Stimulated activated CD8-positive, alpha-beta memory T cell treated with anti-CD3 and anti-CD28 coated beads, Interleukin-15, amount 100 ng/mL, for 24 hours (primary cell): ENCODE measurements around the gene PLSCR3.
"Not testable (repeated sequence)": the region's sequence is repeated elsewhere in the genome, so short reads cannot be mapped to it uniquely, and the experiment has no call there.

Source experiments
- DNase-seq: peaks from one replicate; pipeline ENCODE4 v3.0.0-alpha.2; 2020; ENCODE audit warnings: low read depth

Gene PLSCR3

GRCh38 chr17:7380321-7380720 lies 14.0 kb downstream of the PLSCR3 start:
- no peak for DNase-seq

- no peak for DNase-seq
These were observed 15.2 kb downstream of the PLSCR3 start for GRCh38 chr17:7379134-7379533.

DNA sequence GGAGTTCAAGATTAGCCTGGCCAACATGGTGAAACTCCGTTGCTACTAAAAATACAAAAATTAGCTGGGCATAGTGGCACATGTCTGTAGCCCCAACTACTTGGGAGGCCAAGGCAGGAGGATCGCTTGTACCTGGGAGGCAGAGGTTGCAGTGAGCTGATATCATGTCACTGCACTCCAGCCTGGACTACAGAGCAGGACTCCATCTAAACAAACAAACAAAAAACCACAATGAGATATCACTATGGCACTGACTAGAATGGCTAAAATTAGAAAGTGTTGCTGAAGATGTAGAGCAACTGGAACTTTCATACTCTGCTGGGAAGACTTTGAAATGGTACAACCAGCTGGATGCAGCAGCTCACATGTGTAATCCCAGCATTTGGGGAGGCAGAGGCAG lies 20.0 kb downstream of the PLSCR3 start:
- no peak for DNase-seq

DNA sequence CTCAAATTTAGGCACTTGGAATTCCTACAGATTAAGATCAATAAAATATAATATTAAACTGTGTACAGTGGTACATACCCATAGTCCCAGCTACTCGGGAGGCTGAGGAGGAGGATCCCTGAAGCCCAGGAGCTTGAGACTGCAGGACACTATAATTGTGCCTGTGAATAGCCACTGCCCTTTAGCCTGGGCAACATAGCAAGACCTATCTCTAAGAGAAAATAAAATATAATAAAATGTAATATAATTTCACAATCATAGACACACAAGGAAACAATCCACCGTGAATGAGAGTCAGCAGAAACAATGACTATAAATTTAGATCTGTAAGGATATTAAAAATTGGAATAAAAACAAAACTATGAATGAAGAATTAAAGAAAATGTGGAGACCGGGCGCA lies 23.5 kb downstream of the PLSCR3 start:
- DNase-seq = no peak

DNA sequence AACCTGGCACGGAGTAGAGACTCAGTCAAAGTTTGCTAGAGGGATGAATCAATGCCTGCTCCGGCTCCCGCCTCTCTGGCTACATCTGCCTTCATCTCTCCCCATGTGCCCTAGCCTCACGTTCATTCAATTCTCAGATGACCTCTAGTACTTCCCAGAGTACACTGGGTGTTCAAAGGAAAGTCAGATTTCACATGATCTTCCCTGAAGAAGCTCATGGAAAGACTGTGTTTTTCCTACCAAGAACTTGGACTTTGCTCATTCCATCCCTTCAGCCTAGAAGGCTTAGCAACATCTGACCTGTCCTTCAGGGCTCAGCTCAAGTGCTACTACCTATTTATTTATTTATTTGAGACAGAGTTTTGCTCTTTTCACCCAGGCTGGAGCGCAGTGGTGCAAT lies 24.5 kb downstream of the PLSCR3 start:
- no peak for DNase-seq

DNA sequence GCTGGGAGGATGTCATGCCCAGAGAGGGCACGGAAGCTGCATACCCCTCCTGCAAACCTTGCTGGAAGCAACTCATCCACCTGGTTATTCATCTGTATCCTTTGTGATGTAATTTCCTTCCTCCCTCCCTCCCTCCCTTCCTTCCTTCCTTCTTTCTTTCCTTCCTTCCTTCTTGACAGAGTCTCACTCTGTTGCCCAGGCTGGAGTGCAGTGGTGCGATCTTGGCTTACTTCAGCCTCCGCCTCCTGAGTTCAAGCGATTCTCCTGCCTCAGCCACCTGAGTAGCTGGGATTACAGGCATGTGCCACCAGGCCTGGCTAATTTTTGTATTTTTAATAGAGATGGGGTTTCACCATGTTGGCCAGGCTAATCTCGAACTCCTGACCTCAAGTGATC lies 25.7 kb downstream of the PLSCR3 start:
- DNase-seq = not testable (repeated sequence)

- no peak for DNase-seq
These were observed 26.3 kb downstream of the PLSCR3 start for GRCh38 chr17:7367918-7368598.

DNA sequence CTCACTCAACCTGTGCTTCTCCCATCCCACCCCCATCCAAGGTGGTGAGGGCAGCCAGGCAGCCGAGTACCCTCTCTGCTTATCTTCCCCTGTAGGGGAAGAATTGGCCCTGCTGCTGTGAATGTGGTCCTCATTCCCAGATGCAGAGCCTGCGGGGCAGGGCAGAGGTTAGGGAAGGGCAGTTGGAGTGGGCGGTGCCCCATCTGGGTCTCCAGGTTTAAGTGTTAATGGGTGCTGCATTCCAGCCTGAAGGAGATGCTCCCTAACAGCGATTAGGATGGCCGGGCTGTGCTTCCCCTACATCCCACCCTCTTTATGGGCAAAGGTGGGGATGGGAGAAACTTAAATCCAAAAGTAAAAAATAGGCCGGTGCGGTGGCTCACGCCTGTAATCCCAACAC lies 27.2 kb downstream of the PLSCR3 start:
- no peak for DNase-seq

- DNase-seq = not testable (repeated sequence)
These were observed 28.4 kb downstream of the PLSCR3 start for GRCh38 chr17:7365963-7366362.

- no peak for DNase-seq
These were observed 31.0 kb downstream of the PLSCR3 start for GRCh38 chr17:7363311-7363710.

DNA sequence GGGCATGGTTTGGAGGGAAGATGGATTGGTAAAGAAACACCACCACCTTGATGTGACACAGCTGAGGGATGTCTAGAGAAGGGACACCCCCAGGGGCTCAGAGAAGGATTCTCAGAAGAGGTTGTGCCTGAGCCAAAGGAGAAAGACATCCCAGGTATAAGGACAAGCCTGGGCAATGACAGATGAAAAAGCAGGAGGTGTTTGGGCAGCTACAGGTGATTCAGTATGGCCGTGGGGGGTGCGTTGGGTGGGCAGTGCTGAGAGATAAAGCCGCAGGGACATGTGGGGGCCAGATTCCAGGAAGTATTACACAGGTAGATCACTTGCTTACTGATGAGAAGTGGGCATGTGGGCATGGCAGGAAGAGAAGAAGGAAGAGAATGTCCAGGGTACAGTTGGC lies 32.4 kb downstream of the PLSCR3 start:
- no peak for DNase-seq

GRCh38 chr17:7357381-7357780 lies 36.9 kb downstream of the PLSCR3 start:
- DNase-seq = no peak

- DNase-seq = no peak
These were observed 37.6 kb downstream of the PLSCR3 start for GRCh38 chr17:7356756-7357155.

DNA sequence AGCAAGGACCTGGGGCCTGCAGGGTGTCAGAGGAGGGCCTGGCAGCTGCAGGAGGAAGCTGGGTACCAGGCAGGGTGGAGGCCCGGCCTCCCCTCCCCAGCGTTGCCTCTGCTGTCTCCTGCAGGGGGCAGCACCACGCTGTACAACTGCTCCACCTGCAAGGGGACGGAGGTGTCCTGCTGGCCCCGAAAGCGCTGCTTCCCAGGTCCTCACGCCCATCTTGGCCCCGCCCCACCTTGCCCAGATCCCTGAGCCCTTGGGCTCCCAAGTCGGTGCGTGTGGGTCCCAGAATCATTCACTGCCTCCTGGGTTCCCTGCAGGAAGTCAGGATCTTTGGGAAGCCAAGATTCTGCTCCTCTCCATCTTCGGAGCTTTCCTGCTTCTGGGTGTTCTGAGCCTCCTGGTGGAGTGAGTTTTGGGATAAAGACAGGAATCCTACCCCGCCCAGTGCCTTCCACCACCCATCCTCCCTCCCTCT lies 38.2 kb downstream of the PLSCR3 start:
- peak; percentile 66 for DNase-seq

GRCh38 chr17:7355573-7355972 lies 38.8 kb downstream of the PLSCR3 start:
- DNase-seq = no peak

GRCh38 chr17:7355053-7355452 lies 39.3 kb downstream of the PLSCR3 start, which contains the start of gene TMEM95:
Gene TMEM95, plus strand, starts transcription at chr17:7355156. Its CDS starts 49 bp downstream, at chr17:7355205.
- no peak for DNase-seq

DNA sequence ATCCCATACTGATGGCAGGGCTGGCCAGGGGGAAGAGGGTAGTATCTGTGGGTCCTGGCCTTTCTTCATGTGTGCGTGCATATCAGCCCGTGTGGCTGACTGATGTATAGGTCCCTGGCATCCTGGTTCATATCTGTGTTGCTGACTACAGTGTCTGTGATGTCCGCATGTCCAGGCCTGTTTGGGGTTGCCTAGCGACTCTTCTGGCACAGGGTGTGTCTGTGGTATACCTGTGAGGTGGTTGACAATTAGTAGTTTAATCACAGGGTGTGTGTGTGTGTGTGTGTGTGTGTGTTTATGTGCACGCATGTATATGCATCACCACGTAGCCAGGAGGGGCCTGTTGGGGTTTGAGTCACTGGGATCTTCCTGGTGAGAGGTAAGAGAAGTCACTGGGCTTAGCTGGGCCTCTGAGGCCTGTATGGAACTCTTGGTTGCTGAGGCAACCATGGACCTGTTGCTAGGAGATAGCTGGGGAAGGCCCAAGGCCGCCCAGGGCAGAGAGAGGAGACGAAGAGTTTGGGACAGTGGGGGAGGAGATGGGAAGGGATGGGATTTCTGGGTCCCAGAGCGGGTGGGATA lies 40.0 kb downstream of the PLSCR3 start:
- no peak for DNase-seq

GRCh38 chr17:7352910-7353635 lies 41.3 kb downstream of the PLSCR3 start:
- no peak for DNase-seq

DNA sequence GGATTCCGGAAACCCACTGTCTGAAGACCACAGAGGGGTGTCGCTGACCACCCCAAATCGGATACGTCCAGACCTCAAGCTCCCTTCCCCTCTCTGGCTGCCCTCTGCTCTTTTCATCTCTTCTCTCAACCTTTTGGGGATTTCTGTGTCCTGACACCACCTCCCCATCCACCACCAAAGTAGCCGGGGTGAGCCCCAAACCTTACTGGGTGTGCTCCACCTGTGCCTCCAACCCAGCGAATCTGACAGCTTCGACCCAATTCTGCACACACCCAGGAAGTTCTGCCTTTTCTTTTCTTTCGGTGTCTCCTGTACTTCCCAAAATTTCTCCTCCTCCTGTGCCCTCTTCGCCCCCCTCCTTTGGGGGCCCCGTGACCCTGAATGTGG lies 41.8 kb downstream of the PLSCR3 start:
- no peak for DNase-seq

DNA sequence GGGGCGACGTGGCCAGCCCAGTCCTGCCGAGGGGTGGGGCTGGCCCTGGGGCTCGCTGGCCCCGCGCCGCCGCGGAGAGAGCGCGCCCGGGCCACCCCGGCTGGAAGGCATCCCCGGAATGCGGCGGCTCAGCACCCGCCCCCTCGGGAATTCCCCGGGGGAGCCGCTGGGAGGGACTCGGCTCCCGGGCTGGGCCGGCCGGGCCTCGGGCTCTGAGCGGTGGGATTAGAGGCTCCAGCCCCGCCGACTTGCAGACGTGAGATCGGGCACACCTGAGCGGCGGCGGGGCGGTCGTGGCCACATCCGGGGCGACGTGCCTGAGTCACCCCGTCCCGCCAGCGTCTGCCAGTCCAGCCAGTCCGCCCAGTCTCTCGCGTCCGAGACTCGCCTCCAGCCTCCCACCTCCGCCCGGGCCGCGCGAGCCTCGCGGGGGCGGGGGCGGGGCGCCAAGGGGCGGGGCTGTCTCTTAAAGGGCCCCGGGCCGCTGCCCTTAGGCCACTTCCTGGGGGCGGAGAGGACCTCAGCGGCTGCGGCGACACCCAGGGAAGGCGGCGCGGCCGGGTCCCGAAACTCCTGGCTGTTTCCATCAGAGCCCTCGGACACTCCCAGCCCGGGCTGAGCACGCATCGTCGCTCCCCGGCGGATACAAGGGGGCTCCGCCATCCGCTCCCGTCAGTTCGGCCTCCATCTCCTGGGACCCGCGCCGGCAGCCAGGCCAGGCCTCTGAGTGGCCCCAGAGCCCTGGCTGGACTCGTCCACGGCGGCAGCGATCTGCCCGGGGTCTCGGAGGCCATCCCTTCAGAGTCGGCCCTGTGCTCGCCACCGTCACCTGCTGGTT lies 42.4 kb downstream of the PLSCR3 start, which contains the start of gene KCTD11:
TSS of gene KCTD11 (plus strand) at position 498 of the 838 bp plus-strand sequence.
- peak; percentile 43 for DNase-seq

- no peak for DNase-seq
These were observed 45.7 kb downstream of the PLSCR3 start for GRCh38 chr17:7348478-7349242.
